Panc1 (cell line): Measurements from ENCODE around the gene CABP4.

Experiments
- CTCF ChIP-seq: fragments of 450-650 bp; IDR thresholded peaks from 2 replicates; pipeline ENCODE4 v1.5.1; 2017; ENCODE audit warnings: mild to moderate bottlenecking
- REST ChIP-seq, 2 experiments: IDR thresholded peaks; 2 replicates each; pipeline ENCODE4 v1.6.1; 2011 to 2012; ENCODE audit warnings: low read depth in 2 of 2, control low read depth in 1 of 2, low read length in 1 of 2, mild to moderate bottlenecking in 1 of 2, moderate library complexity in 1 of 2; ENCODE audit not compliant: insufficient read depth in 1 of 2

GRCh38 chr11:67458266-67458665 is 3.1 kb downstream of the CABP4 start:
- no peak for TF ChIP-seq CTCF
- no peak for TF ChIP-seq REST (IDR thresholded peaks at IDR 0.05; ENCODE audit: insufficient read depth in 1 of 2, low read depth in 2 of 2, low read length in 1 of 2)
